Stimulated activated CD4-positive, alpha-beta T cell treated with anti-CD3 and anti-CD28 coated beads, Interleukin-2, amount 100 ng/mL, for 4 hours (primary cell): ENCODE measurements around the gene MCAT.

ENCODE experiments used
- DNase-seq: peaks from one replicate; pipeline ENCODE4 v3.0.0-alpha.2; 2020; ENCODE audit warnings: low read depth

The MCAT gene

DNA sequence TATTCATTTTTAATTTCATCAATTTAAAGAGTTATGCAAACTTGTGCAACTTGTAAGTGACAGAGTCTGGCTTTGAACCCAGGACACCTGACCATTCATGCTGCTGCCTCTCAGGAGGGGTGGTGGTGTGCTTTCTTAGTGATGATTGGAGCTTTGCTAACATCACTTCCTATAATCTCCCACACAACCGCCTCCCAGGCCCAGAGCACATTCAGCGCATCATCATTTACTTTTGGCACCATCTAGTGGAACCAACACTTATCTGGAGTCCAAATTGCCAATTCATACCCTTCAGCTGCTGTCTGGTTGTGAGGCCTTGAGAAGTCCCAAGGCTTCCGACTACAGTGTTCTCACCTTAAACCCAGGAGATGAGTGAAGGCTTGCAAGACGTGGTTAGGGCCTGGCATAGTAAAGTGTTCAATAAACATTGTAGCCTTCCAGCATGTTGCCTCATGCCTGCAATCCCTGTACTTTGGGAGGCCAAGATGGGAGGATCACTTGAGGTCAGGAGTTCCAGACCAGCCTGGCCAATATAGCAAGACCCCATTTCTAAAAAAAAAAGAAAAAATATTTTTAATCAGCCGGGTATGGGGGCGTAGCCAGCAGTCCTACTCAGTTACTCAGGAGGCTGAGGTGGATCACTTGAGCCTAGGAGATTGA, 52.9 kb downstream of the MCAT start:
- DNase-seq: peak; percentile 28

DNA sequence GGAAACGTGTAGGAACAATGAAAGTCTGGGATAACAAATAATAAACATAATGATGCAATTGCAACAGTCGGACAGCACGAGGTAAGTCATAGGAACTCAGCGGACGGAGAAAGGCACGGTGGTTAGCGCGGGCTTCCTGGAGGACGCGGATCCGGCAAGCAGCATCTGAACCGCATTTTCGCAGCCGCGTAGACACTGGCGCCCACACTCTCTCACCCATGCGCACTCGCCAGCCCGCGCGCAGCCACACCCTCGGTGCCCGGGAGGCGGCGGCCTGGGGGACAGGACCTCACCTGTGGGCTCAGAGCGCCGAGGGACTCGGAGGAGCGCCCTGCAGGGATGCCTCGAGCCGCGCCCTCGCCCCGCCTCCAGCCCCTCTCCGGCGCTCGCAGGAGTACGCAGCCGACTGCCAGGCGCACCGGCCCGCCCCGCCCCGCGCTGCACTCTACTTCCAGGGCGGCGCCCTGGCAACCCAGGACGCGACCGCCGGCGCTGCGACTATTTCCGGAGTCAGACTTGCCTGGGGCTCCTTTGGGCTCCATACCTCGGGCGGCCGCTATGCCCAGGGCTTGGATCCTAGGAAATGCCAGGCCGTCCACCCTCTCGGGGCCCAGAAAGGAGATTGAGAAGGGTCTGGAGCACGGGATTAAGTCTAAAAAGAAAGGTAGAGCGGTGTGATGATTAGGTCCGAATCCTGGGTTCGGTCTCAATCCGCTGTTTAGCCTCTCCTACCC, 54.0 kb downstream of the MCAT start, which contains the start of gene TTLL1:
TTLL1 (minus strand) TSS at position 408 of the 734 bp plus-strand sequence. CDS start 13,805 bp downstream, outside the sequence.
- peak; percentile 77 for DNase-seq

DNA sequence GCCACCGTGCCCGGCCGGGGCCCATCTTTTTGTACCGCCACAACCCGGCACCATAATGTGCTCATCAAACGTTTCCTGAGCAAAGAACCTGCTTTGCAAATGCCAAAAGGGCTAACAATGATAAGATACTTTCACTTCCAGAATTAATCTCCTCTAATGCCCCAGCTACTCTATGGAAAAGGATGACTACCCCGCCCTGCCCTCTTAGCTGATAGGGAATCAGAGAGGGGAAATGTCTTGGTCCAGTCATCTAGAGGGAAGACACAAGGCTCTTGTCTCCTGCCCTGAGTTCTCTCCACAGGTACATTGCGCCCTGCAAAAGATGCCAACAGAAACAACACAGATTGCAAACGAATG, 54.6 kb downstream of the MCAT start:
- DNase-seq: no peak

DNA sequence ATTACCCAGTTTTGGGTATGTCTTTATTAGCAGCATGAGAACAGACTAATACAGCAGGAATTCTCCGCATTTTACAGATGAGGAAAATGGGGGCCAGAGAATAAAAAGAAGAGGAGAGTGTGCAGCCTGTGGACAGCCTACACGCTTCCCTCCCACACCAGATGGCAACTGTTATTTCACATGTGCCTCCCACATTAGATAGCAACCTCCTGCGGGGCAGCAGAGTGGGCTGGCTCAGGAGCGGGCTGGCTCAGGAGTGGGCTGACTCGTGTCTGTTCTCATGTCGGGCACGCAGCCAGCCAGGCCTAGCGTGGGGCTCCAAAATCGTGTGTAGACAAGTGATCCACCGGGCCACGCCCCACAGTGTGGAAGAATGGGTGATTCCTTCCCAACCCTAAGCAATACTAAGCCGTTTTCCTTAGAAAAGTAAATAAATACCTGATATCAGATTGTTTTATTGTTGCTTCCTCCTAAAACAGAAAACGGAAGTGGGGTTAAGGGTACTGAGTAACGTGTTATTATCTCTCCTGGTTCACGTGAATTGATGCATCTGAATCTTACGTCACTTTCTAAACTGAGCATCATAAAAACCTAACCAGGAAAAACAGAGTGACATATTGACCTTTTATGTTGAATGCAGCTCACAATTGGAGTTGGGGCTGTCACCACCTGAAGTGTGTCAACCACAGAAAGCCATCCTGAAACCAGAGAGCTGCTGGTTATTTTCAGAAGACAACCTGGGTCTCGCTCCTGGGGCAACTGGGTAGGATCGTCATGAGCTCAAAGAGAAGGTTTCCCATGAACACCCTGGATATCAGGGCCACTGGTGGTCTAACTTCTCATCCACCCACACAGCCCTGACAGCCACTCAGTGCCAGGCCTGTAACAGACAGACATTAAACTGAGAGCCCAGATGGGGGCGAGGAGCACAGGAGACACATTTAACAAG, 57.3 kb downstream of the MCAT start:
- no peak for DNase-seq
